ENCODE measurements around the gene GABBR2. TPM values are rescaled to one million over a fixed set of nuclear protein-coding genes. Genes with fewer than 3 reads are reported as not detected.

GABBR2 gene
- total and polyA plus RNA-seq, 2 donors (not counting 1 experiment from before 2014, with no cell fraction given): 0.03 TPM; not detected in 1

- Histone ChIP-seq H3K4me3 (ENCODE audit: control extremely low read depth in 1 of 5, extremely low read depth in 1 of 5, insufficient read depth in 1 of 5, low read depth in 2 of 5, low read length in 4 of 5) (no peak overlapping the region), H3K4me1 (ENCODE audit: control insufficient read depth in 2 of 2, insufficient read depth in 2 of 2, low read length in 2 of 2) (no peaks in the 10 kb centered on the region), H3K9ac (ENCODE audit: low read length) (no peak overlapping the region), H3K36me3 (replicated peaks in 1 of 2; ENCODE audit: control extremely low read depth in 1 of 2, control insufficient read depth in 1 of 2, extremely low read depth in 1 of 2, insufficient read depth in 2 of 2, low read length in 1 of 2) (no peaks in the 10 kb centered on the region), H3K9me3 (ENCODE audit: control extremely low read depth in 1 of 3, control insufficient read depth in 2 of 3, insufficient read depth in 1 of 3, low read length in 2 of 3) (no peaks in the 10 kb centered on the region), H3K79me2 (ENCODE audit: control insufficient read depth, insufficient read depth, low read length) (no peaks in the 10 kb centered on the region), H3K27ac (ENCODE audit: low read length in 2 of 2) (no peak overlapping the region), H3K27me3 (replicated peaks in 1 of 4; ENCODE audit: control extremely low read depth in 1 of 4, control insufficient read depth in 3 of 4, insufficient read depth in 4 of 4, low read length in 3 of 4) (peaks cover 0 to 5% (median 0%) of the 10 kb centered on the region in 4 experiments), H4K20me1 (ENCODE audit: control insufficient read depth, insufficient read depth, low read length, poor library complexity, severe bottlenecking) (no peaks in the 10 kb centered on the region), H2AFZ (ENCODE audit: insufficient read depth, low read depth, low read length, poor library complexity, severe bottlenecking) (no peak overlapping the region), H3K4me2 (replicated peaks; ENCODE audit: low read depth, low read length, poor library complexity, severe bottlenecking) (no peak overlapping the region)
- Mint-ChIP-seq H3K4me1 (no peaks in the 10 kb centered on the region), H3K27ac (no peak overlapping the region), H3K4me3 (no peak overlapping the region), H3K27me3 (no peaks in the 10 kb centered on the region), H3K9me3 (ENCODE audit: insufficient read depth) (no peaks in the 10 kb centered on the region)
- intact Hi-C loops (cut with micrococcal nuclease): no loop called here
- POLR2A ChIA-PET: no interaction called here
- 94% methylated on average over 3 of the region's 6 CpGs for WGBS (ENCODE audit: insufficient coverage)
- ATAC-seq (ENCODE audit: low read depth) (no peak), DNase-seq (no peak)
- CTCF ChIA-PET: interaction anchor here (0.9 kb wide), 1 partner anchor 338 kb away, joined by 3 read pairs; no protein-coding TSS in a partner anchor
- TF ChIP-seq EZH2 (IDR thresholded peaks at IDR 0.05; ENCODE audit: borderline replicate concordance, insufficient read depth, low read depth, low read length, poor library complexity, severe bottlenecking): no peak
- TF ChIP-seq, protein P1, sequence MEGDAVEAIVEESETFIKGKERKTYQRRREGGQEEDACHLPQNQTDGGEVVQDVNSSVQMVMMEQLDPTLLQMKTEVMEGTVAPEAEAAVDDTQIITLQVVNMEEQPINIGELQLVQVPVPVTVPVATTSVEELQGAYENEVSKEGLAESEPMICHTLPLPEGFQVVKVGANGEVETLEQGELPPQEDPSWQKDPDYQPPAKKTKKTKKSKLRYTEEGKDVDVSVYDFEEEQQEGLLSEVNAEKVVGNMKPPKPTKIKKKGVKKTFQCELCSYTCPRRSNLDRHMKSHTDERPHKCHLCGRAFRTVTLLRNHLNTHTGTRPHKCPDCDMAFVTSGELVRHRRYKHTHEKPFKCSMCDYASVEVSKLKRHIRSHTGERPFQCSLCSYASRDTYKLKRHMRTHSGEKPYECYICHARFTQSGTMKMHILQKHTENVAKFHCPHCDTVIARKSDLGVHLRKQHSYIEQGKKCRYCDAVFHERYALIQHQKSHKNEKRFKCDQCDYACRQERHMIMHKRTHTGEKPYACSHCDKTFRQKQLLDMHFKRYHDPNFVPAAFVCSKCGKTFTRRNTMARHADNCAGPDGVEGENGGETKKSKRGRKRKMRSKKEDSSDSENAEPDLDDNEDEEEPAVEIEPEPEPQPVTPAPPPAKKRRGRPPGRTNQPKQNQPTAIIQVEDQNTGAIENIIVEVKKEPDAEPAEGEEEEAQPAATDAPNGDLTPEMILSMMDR (IDR thresholded peaks at IDR 0.05): no peak
These were observed 54.5 kb downstream of the GABBR2 start for GRCh38 chr9:98654247-98654646.

GRCh38 chr9:98652741-98653140 lies 56.0 kb downstream of the GABBR2 start:
- Histone ChIP-seq H3K9ac (ENCODE audit: low read length) (no peak overlapping the region), H2AFZ (ENCODE audit: insufficient read depth, low read depth, low read length, poor library complexity, severe bottlenecking) (no peak overlapping the region), H3K4me1 (ENCODE audit: control insufficient read depth in 2 of 2, insufficient read depth in 2 of 2, low read length in 2 of 2) (no peaks in the 10 kb centered on the region), H3K4me3 (ENCODE audit: control extremely low read depth in 1 of 5, extremely low read depth in 1 of 5, insufficient read depth in 1 of 5, low read depth in 2 of 5, low read length in 4 of 5) (no peak overlapping the region), H3K27ac (ENCODE audit: low read length in 2 of 2) (no peak overlapping the region), H3K79me2 (ENCODE audit: control insufficient read depth, insufficient read depth, low read length) (no peaks in the 10 kb centered on the region), H3K4me2 (replicated peaks; ENCODE audit: low read depth, low read length, poor library complexity, severe bottlenecking) (no peak overlapping the region), H3K9me3 (ENCODE audit: control extremely low read depth in 1 of 3, control insufficient read depth in 2 of 3, insufficient read depth in 1 of 3, low read length in 2 of 3) (no peaks in the 10 kb centered on the region), H3K36me3 (replicated peaks in 1 of 2; ENCODE audit: control extremely low read depth in 1 of 2, control insufficient read depth in 1 of 2, extremely low read depth in 1 of 2, insufficient read depth in 2 of 2, low read length in 1 of 2) (no peaks in the 10 kb centered on the region), H3K27me3 (replicated peaks in 1 of 4; ENCODE audit: control extremely low read depth in 1 of 4, control insufficient read depth in 3 of 4, insufficient read depth in 4 of 4, low read length in 3 of 4) (peaks cover 0 to 5% (median 0%) of the 10 kb centered on the region in 4 experiments), H4K20me1 (ENCODE audit: control insufficient read depth, insufficient read depth, low read length, poor library complexity, severe bottlenecking) (no peaks in the 10 kb centered on the region)
- 82% methylated on average over 2 of the region's 2 CpGs for WGBS (ENCODE audit: insufficient coverage)
- no peaks in the 10 kb centered on the region for H3K9me3 Mint-ChIP-seq (ENCODE audit: insufficient read depth)
- H3K27me3 Mint-ChIP-seq: no peaks in the 10 kb centered on the region
- H3K27ac Mint-ChIP-seq: no peak overlapping the region
- ATAC-seq (ENCODE audit: low read depth) (no peak), DNase-seq (no peak)
- ChIA-PET POLR2A (no interaction called here), CTCF (no interaction called here)
- intact Hi-C loops (cut with micrococcal nuclease): no loop called here
- H3K4me1 Mint-ChIP-seq: no peaks in the 10 kb centered on the region
- TF ChIP-seq, protein P1 (IDR thresholded peaks at IDR 0.05): no peak
- TF ChIP-seq EZH2 (IDR thresholded peaks at IDR 0.05; ENCODE audit: borderline replicate concordance, insufficient read depth, low read depth, low read length, poor library complexity, severe bottlenecking): no peak
- no peak overlapping the region for H3K4me3 Mint-ChIP-seq

All from B cell (primary cell).